ENCODE measurements around the gene SOSTDC1. TPM values are rescaled to one million over a fixed set of nuclear protein-coding genes. Genes with fewer than 3 reads are reported as not detected.

The SOSTDC1 gene
- polyA plus RNA-seq, 1 of the 3 experiments (the other 2 are of a cell fraction) = 0.13 TPM

- H3K9ac ChIP-seq = no peak overlapping the region
- no peaks in the 10 kb centered on the region for H3K27me3 ChIP-seq (ENCODE audit: insufficient read depth)
- no peaks in the 10 kb centered on the region for H3K79me2 ChIP-seq (ENCODE audit: insufficient read depth)
- WGBS (ENCODE audit: low lambda C conversion rate) = 80% methylated on average over 3 of the region's 3 CpGs
- TF ChIP-seq GABPA (IDR thresholded peaks at IDR 0.05; ENCODE audit: low read depth) = no peak
- no peak for TF ChIP-seq TEAD4 (IDR thresholded peaks at IDR 0.05; ENCODE audit: borderline replicate concordance, insufficient read depth)
- TF ChIP-seq MEF2A (IDR thresholded peaks at IDR 0.05; ENCODE audit: borderline replicate concordance, low read depth) = no peak
- H3K27ac ChIP-seq (ENCODE audit: low read depth in 2 of 2, low read length in 1 of 2) = no peak overlapping the region
- DNase-seq = no peak
- ChIA-PET POLR2A (no interaction called here), CTCF (interaction anchor here (0.7 to 6.2 kb wide), 3 partner anchors 10 to 142 kb away, joined by 3 to 56 read pairs (median 5); no protein-coding TSS in a partner anchor)
- H3K9me3 ChIP-seq = no peaks in the 10 kb centered on the region
- no peaks in the 10 kb centered on the region for H3K9me2 ChIP-seq
- no peaks in the 10 kb centered on the region for H3F3A ChIP-seq (replicated peaks; ENCODE audit: insufficient read depth)
- H3K4me1 ChIP-seq (ENCODE audit: control insufficient read depth in 1 of 2, insufficient read depth in 2 of 2, low read depth in 1 of 2, low read length in 1 of 2) = peaks cover 0 to 15% of the 10 kb centered on the region in 2 experiments; a peak in 1 of 4 replicates
- no peaks in the 10 kb centered on the region for H3K36me3 ChIP-seq (replicated peaks in 1 of 2; ENCODE audit: control insufficient read depth in 1 of 2, insufficient read depth in 2 of 2, low read length in 1 of 2)
- no peak overlapping the region for H3K4me2 ChIP-seq
- no peaks in the 10 kb centered on the region for H4K20me1 ChIP-seq (ENCODE audit: insufficient read depth)
- H3K4me3 ChIP-seq (ENCODE audit: low read depth in 2 of 2, low read length in 1 of 2) = no peak overlapping the region
- no peak overlapping the region for H2AFZ ChIP-seq (ENCODE audit: low read depth)
Measured at GRCh38 chr7:16422917-16423316, 42.6 kb downstream of the SOSTDC1 start.

- H3K9me3 ChIP-seq = no peaks in the 10 kb centered on the region
- no peak overlapping the region for H2AFZ ChIP-seq (ENCODE audit: low read depth)
- no peaks in the 10 kb centered on the region for H3K27me3 ChIP-seq (ENCODE audit: insufficient read depth)
- TF ChIP-seq RFX5 (IDR thresholded peaks at IDR 0.05; ENCODE audit: low read length) = no peak
- TF ChIP-seq TEAD4 (IDR thresholded peaks at IDR 0.05; ENCODE audit: borderline replicate concordance, insufficient read depth) = no peak
- TF ChIP-seq TCF12 (IDR thresholded peaks at IDR 0.05) = no peak
- TF ChIP-seq GATA2 (CRISPR knock-in tag; IDR thresholded peaks at IDR 0.05) = no peak
- no peak for TF ChIP-seq REST (IDR thresholded peaks at IDR 0.05; ENCODE audit: low read depth, low read length)
- TF ChIP-seq FOXM1 (IDR thresholded peaks at IDR 0.05; ENCODE audit: low read depth) = no peak
- no peak for TF ChIP-seq SMC3 (IDR thresholded peaks at IDR 0.05; ENCODE audit: low read depth, low read length)
- TF ChIP-seq EZH2phosphoT487 (IDR thresholded peaks at IDR 0.05; ENCODE audit: borderline replicate concordance, low read depth) = no peak
- TF ChIP-seq NRF1 (IDR thresholded peaks at IDR 0.05; ENCODE audit: low read depth, low read length) = no peak
- no peak for TF ChIP-seq GABPA (IDR thresholded peaks at IDR 0.05; ENCODE audit: low read depth)
- TF ChIP-seq EP300 (IDR thresholded peaks at IDR 0.05; ENCODE audit: borderline replicate concordance in 1 of 2, low read depth in 1 of 2, low read length in 1 of 2) = no peak
- TF ChIP-seq POLR2AphosphoS5 (IDR thresholded peaks at IDR 0.05; ENCODE audit: low read depth, low read length) = no peak
- TF ChIP-seq SIN3A (IDR thresholded peaks at IDR 0.05; ENCODE audit: borderline replicate concordance, low read depth, low read length) = no peak
- TF ChIP-seq RAD21 (IDR thresholded peaks at IDR 0.05; ENCODE audit: low read length) = no peak
- ChIA-PET POLR2A (no interaction called here), CTCF (interaction anchor here (1.6 to 6.2 kb wide), 3 partner anchors 11 to 344 kb away, joined by 3 to 56 read pairs (median 6); no protein-coding TSS in a partner anchor)
- peaks cover 0 to 15% of the 10 kb centered on the region in 2 experiments; a peak in 1 of 4 replicates for H3K4me1 ChIP-seq (ENCODE audit: control insufficient read depth in 1 of 2, insufficient read depth in 2 of 2, low read depth in 1 of 2, low read length in 1 of 2)
- no peaks in the 10 kb centered on the region for H4K20me1 ChIP-seq (ENCODE audit: insufficient read depth)
- no peak for DNase-seq
- no peaks in the 10 kb centered on the region for H3K9me2 ChIP-seq
- H3K4me3 ChIP-seq (ENCODE audit: low read depth in 2 of 2, low read length in 1 of 2) = no peak overlapping the region
- H3K9ac ChIP-seq = no peak overlapping the region
- peak overlapping the region in 1 of 2 experiments; percentile 95; a peak in 2 of 4 replicates for H3K27ac ChIP-seq (ENCODE audit: low read depth in 2 of 2, low read length in 1 of 2)
- H3K79me2 ChIP-seq (ENCODE audit: insufficient read depth) = no peaks in the 10 kb centered on the region
- WGBS (ENCODE audit: low lambda C conversion rate) = 80% methylated on average over 1 of the region's 1 CpG
- H3K36me3 ChIP-seq (replicated peaks in 1 of 2; ENCODE audit: control insufficient read depth in 1 of 2, insufficient read depth in 2 of 2, low read length in 1 of 2) = no peaks in the 10 kb centered on the region
- H3K4me2 ChIP-seq = no peak overlapping the region
- no peaks in the 10 kb centered on the region for H3F3A ChIP-seq (replicated peaks; ENCODE audit: insufficient read depth)
Measured at GRCh38 chr7:16422103-16422435, 43.5 kb downstream of the SOSTDC1 start.

Data from SK-N-SH (cell line).